GM18526 (cell line): ENCODE measurements around the gene ZNF616.

ENCODE experiments used
- POLR2A ChIP-seq: IDR thresholded peaks from 3 replicates; pipeline ENCODE4 v1.6.1; 2011; ENCODE audit not compliant: insufficient read length; ENCODE audit errors: extremely low read depth

ZNF616 gene

GRCh38 chr19:52139252-52140031, at the start of gene ZNF616:
TSS of gene ZNF616 (minus strand) at chr19:52139938. CDS start at chr19:52130512, 9,426 bp downstream.
- TF ChIP-seq POLR2A, result peak; percentile 49

GRCh38 chr19:52188822-52189734, 49.3 kb upstream of the ZNF616 start:
- TF ChIP-seq POLR2A, result peak; percentile 80

- TF ChIP-seq POLR2A, result no peak
Observed at GRCh38 chr19:52187407-52187806, 47.7 kb upstream of the ZNF616 start.

- TF ChIP-seq POLR2A, result no peak
Observed at GRCh38 chr19:52176574-52176973, 36.8 kb upstream of the ZNF616 start.

GRCh38 chr19:52172347-52172746, 32.6 kb upstream of the ZNF616 start:
- TF ChIP-seq POLR2A, result no peak

GRCh38 chr19:52171321-52172169, 31.8 kb upstream of the ZNF616 start, which contains the start of gene ZNF836:
TSS of gene ZNF836 (minus strand) at chr19:52171621. CDS start at chr19:52168072, 3,549 bp downstream.
- peak; percentile 55 for TF ChIP-seq POLR2A

- no peak for TF ChIP-seq POLR2A
Observed at GRCh38 chr19:52170863-52171320, 31.2 kb upstream of the ZNF616 start.

- no peak for TF ChIP-seq POLR2A
Observed at GRCh38 chr19:52170304-52170703, 30.6 kb upstream of the ZNF616 start.

GRCh38 chr19:52155596-52156359, 16.0 kb upstream of the ZNF616 start:
- no peak for TF ChIP-seq POLR2A

GRCh38 chr19:52148256-52148655, 8.5 kb upstream of the ZNF616 start:
- no peak for TF ChIP-seq POLR2A

GRCh38 chr19:52142001-52142595, 2.4 kb upstream of the ZNF616 start:
- TF ChIP-seq POLR2A, result no peak

- no peak for TF ChIP-seq POLR2A
Observed at GRCh38 chr19:52141203-52141602, 1.5 kb upstream of the ZNF616 start.

GRCh38 chr19:52140032-52140710, 433 bp upstream of the ZNF616 start:
- TF ChIP-seq POLR2A, result no peak
